Right atrium auricular region (tissue), 2 donors: ENCODE data around the gene VPS37B. TPM values are rescaled to one million over a fixed set of nuclear protein-coding genes. Genes with fewer than 3 reads are reported as not detected.

ENCODE experiments used
- DNase-seq: peaks from one replicate; pipeline ENCODE4 v3.0.0-alpha.2; 2019; ENCODE audit warnings: low spot score
- H3K27ac ChIP-seq, 2 donors: fragments of 200-600 bp; sonication (generic); 1 replicate in 1 of 2; 2 replicates in 1 of 2; pipeline ENCODE4 v1.5.1; 2016 to 2019
- H3K27me3 ChIP-seq, 2 donors: fragments of 200-600 bp; sonication (generic); one replicate each; pipeline versions ENCODE4 v1.5.1 to v1.6.0; 2017 to 2019
- H3K36me3 ChIP-seq: fragments of 200-600 bp; sonication (generic); one replicate; pipeline ENCODE4 v1.5.1; 2016
- H3K4me1 ChIP-seq, 2 donors: fragments of 200-600 bp; sonication (generic); one replicate each; pipeline versions ENCODE4 v1.5.1 to v1.6.0; 2017 to 2019
- H3K4me3 ChIP-seq, 2 donors: fragments of 200-600 bp; sonication (generic); 1 replicate in 1 of 2; 2 replicates in 1 of 2; pipeline ENCODE4 v1.5.1; 2017 to 2019; ENCODE audit warnings: mild to moderate bottlenecking in 1 of 2, moderate library complexity in 1 of 2
- H3K9me3 ChIP-seq, 2 donors: fragments of 200-600 bp; sonication (generic); one replicate each; pipeline ENCODE4 v1.5.1; 2019
- CTCF ChIP-seq, 2 donors: fragments of 200-600 bp; sonication (generic); IDR thresholded peaks; one replicate each; pipeline ENCODE4 v1.5.1; 2019; ENCODE audit warnings: antibody characterized with exemption in 2 of 2
- total RNA-seq, 2 donors: library from RNA; depleted of rRNA; stranded (reverse); fragments of >200 nt; gene quantifications; one replicate each; pipeline ENCODE4 v1.1.0, GENCODE V29; 2016

The VPS37B gene
- total RNA-seq, 2 donors from 2014 or later = 28.5 to 41.1 TPM

DNA sequence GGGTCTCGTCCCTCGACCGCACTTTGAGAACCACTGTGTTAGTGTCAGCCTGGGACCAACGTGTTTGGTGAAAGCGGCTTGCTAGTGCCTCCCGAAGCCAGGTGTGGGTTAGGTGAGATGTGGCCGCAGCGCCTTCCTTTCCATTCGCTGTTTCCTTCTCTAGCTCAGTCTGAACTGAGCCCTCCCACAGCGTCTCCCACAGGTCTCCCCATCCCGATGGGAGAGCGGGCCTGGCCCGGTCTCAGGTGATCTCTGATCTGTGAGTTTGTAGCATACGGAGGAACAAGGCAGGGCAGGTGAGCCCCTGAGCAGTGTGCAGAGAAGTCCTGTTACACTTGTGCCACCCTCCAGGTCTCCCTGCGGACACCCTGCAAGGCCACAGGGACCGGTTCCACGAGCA lies 41.4 kb downstream of the VPS37B start:
- H3K4me1 ChIP-seq = peaks cover 0 to 38% of the 10 kb centered on the region in 2 donors
- TF ChIP-seq CTCF (IDR thresholded peaks at IDR 0.05) = no peak
- no peak for DNase-seq
- H3K27me3 ChIP-seq = no peaks in the 10 kb centered on the region
- H3K9me3 ChIP-seq = no peaks in the 10 kb centered on the region
- H3K27ac ChIP-seq = no peak overlapping the region
- peaks cover 26% of the 10 kb centered on the region for H3K36me3 ChIP-seq
- no peak overlapping the region for H3K4me3 ChIP-seq

DNA sequence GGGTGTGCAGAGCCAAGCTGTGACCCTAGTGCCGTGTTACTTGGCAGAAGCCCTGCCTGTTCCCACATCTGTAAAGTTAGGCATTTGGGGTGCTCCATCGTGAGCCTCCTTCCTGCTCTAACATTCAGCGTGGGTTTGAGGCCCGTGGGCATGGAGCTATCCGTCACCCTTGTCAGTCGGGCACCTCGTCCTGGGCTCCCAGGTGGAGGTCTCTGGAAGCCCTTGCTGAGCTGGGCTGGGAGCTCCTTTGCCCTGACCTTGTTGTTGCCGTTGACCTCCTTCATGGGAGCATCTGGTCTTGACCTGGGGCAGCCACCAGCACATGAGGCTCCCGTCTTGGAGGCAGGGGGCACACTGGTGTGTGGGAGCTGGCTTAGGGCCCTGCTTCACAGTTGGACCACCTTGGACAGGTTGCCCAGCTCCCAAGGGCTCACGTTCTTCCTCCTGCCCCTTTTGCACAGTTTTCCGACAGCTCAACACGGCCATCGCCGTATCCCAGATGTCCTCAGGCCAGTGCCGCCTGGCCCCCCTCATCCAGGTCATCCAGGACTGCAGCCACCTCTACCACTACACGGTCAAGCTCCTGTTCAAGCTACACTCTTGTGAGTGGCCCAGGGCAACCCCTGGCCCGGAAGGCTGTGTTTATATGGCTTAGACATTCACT lies 42.2 kb downstream of the VPS37B start:
- Histone ChIP-seq H3K36me3 (peaks cover 26% of the 10 kb centered on the region), H3K27me3 (no peaks in the 10 kb centered on the region), H3K27ac (peak overlapping the region; percentile 47 to 74), H3K9me3 (no peaks in the 10 kb centered on the region), H3K4me1 (peaks cover 0 to 47% of the 10 kb centered on the region in 2 donors), H3K4me3 (no peak overlapping the region)
- TF ChIP-seq CTCF (IDR thresholded peaks at IDR 0.05) = no peak
- no peak for DNase-seq

GRCh38 chr12:122852336-122853275 lies 43.3 kb downstream of the VPS37B start:
- no peak for DNase-seq
- TF ChIP-seq CTCF (IDR thresholded peaks at IDR 0.05) = no peak
- Histone ChIP-seq H3K27ac (peak overlapping the region; percentile 47 to 74), H3K27me3 (no peaks in the 10 kb centered on the region), H3K4me1 (peaks cover 0 to 50% of the 10 kb centered on the region in 2 donors), H3K36me3 (peaks cover 26% of the 10 kb centered on the region), H3K9me3 (no peaks in the 10 kb centered on the region), H3K4me3 (no peak overlapping the region)

DNA sequence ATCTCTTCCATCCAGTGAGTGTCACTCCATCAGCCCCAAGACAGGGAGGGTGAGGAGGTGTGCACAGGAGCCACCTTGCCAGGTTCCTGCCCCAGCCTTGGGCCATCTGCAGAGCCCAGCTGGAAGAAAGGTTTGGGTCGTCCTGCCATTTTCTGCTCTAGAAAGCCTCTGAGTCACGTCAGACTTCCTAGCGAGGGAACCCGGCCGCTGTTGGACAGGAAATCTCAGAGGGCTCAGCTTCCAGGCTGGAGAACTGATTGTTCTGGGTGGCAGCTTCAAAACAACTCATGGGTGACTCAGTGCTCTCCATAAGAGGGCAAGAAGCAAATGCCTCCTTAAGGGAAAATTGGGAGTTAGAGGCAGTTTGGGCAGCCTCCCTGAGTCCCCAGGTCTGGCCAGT lies 44.1 kb downstream of the VPS37B start:
- peaks cover 0 to 51% of the 10 kb centered on the region in 2 donors for H3K4me1 ChIP-seq
- no peak overlapping the region for H3K4me3 ChIP-seq
- H3K27ac ChIP-seq = peak overlapping the region; percentile 47 to 74
- H3K36me3 ChIP-seq = peaks cover 20% of the 10 kb centered on the region
- TF ChIP-seq CTCF (IDR thresholded peaks at IDR 0.05) = no peak
- H3K9me3 ChIP-seq = no peaks in the 10 kb centered on the region
- DNase-seq = no peak
- no peaks in the 10 kb centered on the region for H3K27me3 ChIP-seq

DNA sequence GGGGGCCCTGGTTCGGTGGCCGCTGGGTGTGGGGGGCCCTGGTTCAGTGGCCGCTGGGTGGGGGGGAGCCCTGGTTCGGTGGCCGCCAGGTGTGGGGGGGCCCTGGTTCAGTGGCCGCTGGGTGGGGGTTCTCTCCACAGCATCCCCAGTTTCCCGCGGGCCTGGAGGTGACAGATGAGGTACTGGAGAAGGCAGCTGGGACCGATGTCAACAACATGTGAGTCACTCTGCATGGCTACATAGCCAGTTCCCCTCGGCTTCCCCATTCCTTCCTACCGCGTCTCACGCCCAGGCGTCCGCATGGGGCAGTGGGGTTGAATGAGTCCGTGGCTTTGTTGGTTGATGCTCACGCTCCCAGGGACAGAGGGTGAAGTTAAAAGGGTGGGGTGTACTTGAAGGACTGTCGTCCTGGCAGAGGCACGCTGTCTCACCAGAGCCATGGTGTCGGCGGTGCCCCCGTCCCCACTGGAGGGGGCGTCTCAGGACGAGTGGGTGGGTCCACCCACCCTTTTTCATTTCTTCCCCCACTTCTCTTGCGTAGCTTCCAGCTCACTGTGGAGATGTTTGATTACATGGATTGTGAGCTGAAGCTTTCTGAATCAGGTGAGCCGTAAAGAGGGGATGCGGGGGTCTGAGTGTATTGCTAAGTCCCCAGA lies 45.1 kb downstream of the VPS37B start:
- TF ChIP-seq CTCF (IDR thresholded peaks at IDR 0.05) = no peak
- Histone ChIP-seq H3K9me3 (no peaks in the 10 kb centered on the region), H3K27ac (peak overlapping the region; percentile 4 to 47), H3K4me1 (peaks cover 0 to 61% of the 10 kb centered on the region in 2 donors), H3K27me3 (no peaks in the 10 kb centered on the region), H3K4me3 (no peak overlapping the region), H3K36me3 (peaks cover 10% of the 10 kb centered on the region)
- DNase-seq = no peak
